G401.6 (cell line): ENCODE data around the gene TLR8.

Experiments used
- FAIRE-seq: peaks from 2 replicates; lab custom pipeline; 2012; peaks lifted over from hg19 to GRCh38; lab: Jason Lieb, UNC

Gene TLR8

GRCh38 chrX:12966151-12966550 lies 59.7 kb downstream of the TLR8 start:
- no peak for FAIRE-seq

GRCh38 chrX:12967711-12968465 lies 61.5 kb downstream of the TLR8 start:
- FAIRE-seq, result no peak

GRCh38 chrX:12970691-12971202 lies 64.3 kb downstream of the TLR8 start:
- no peak for FAIRE-seq

GRCh38 chrX:12971282-12972003 lies 65.0 kb downstream of the TLR8 start:
- no peak for FAIRE-seq

- FAIRE-seq, result no peak
Observed at GRCh38 chrX:12972243-12972642, 65.8 kb downstream of the TLR8 start.
